ENCODE results near the gene PLA2G2C.
"Not testable (repeated sequence)": the region's sequence is repeated elsewhere in the genome, so short reads cannot be mapped to it uniquely, and the experiment has no call there.

PLA2G2C gene

DNA sequence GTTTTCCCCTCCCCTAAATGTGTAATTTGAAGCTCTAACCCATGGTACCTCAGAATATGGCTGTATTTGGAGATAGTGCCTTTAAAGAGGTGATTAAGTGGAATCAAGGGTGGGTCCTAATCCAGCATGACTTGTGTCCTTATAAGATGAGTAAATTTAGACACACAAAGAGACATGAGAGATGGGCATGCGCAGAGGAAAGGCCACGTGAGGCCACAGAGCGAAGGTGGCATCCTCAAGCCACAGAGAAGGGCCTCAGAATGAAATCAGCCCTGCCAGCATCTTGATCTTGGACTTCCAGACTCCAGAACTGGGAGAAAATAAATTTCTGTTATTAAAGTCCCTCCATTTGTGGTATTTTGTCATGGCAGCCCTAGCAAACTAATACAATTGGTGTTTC lies 50.1 kb downstream of the PLA2G2C start:
- H3K36me3 ChIP-seq (replicated peaks; ENCODE audit: low read depth, low read length) = no peaks in the 10 kb centered on the region
- no peak overlapping the region for H3K4me2 ChIP-seq (ENCODE audit: low read length)
- no peak overlapping the region for H3K27ac ChIP-seq (ENCODE audit: low read length)
- TF ChIP-seq, protein P1, sequence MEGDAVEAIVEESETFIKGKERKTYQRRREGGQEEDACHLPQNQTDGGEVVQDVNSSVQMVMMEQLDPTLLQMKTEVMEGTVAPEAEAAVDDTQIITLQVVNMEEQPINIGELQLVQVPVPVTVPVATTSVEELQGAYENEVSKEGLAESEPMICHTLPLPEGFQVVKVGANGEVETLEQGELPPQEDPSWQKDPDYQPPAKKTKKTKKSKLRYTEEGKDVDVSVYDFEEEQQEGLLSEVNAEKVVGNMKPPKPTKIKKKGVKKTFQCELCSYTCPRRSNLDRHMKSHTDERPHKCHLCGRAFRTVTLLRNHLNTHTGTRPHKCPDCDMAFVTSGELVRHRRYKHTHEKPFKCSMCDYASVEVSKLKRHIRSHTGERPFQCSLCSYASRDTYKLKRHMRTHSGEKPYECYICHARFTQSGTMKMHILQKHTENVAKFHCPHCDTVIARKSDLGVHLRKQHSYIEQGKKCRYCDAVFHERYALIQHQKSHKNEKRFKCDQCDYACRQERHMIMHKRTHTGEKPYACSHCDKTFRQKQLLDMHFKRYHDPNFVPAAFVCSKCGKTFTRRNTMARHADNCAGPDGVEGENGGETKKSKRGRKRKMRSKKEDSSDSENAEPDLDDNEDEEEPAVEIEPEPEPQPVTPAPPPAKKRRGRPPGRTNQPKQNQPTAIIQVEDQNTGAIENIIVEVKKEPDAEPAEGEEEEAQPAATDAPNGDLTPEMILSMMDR (IDR thresholded peaks at IDR 0.05; ENCODE audit: low read depth, low read length) = no peak
- no peak for TF ChIP-seq EZH2phosphoT487 (IDR thresholded peaks at IDR 0.05; ENCODE audit: low read depth)
- H3K79me2 ChIP-seq (ENCODE audit: low read length) = no peaks in the 10 kb centered on the region
- no peaks in the 10 kb centered on the region for H3K4me1 ChIP-seq (ENCODE audit: low read length)
- no peaks in the 10 kb centered on the region for H3K9me3 ChIP-seq (ENCODE audit: insufficient read depth, low read length)
- no peaks in the 10 kb centered on the region for H4K20me1 ChIP-seq (ENCODE audit: insufficient read depth, low read length)
- no peaks in the 10 kb centered on the region for H3K27me3 ChIP-seq (ENCODE audit: low read depth, low read length)
- no peak overlapping the region for H3K9ac ChIP-seq (ENCODE audit: low read length)
- no peak overlapping the region for H3K4me3 ChIP-seq (ENCODE audit: low read length)
- H2AFZ ChIP-seq (ENCODE audit: low read depth, low read length) = no peak overlapping the region

DNA sequence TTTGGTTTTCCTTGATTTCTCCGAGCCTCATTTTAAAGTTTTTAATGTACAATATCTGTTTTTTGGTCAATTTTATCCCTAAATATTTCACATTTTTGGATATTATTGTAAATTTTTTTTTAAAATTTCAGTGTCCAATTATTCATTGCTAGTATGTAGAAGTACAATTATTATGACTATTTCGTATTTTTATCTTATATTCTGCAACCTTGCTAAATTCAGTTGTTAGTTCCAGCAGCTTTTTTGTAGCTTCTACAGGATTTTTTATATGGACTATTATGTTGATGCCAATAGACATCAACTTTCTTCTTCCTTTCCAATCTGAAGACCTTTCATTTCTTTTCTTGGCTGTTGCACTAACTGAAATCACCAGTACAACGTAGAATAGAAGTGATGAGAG lies 51.3 kb downstream of the PLA2G2C start:
- Histone ChIP-seq H3K27me3 (ENCODE audit: low read depth, low read length) (no peaks in the 10 kb centered on the region), H3K9ac (ENCODE audit: low read length) (no peak overlapping the region), H3K4me2 (ENCODE audit: low read length) (no peak overlapping the region), H4K20me1 (ENCODE audit: insufficient read depth, low read length) (no peaks in the 10 kb centered on the region), H2AFZ (ENCODE audit: low read depth, low read length) (no peak overlapping the region), H3K4me3 (ENCODE audit: low read length) (no peak overlapping the region), H3K79me2 (ENCODE audit: low read length) (no peaks in the 10 kb centered on the region), H3K4me1 (ENCODE audit: low read length) (no peaks in the 10 kb centered on the region), H3K36me3 (replicated peaks; ENCODE audit: low read depth, low read length) (no peaks in the 10 kb centered on the region), H3K9me3 (ENCODE audit: insufficient read depth, low read length) (no peaks in the 10 kb centered on the region), H3K27ac (ENCODE audit: low read length) (no peak overlapping the region)
- no peak for TF ChIP-seq EZH2phosphoT487 (IDR thresholded peaks at IDR 0.05; ENCODE audit: low read depth)
- TF ChIP-seq, protein P1 (IDR thresholded peaks at IDR 0.05; ENCODE audit: low read depth, low read length) = no peak

DNA sequence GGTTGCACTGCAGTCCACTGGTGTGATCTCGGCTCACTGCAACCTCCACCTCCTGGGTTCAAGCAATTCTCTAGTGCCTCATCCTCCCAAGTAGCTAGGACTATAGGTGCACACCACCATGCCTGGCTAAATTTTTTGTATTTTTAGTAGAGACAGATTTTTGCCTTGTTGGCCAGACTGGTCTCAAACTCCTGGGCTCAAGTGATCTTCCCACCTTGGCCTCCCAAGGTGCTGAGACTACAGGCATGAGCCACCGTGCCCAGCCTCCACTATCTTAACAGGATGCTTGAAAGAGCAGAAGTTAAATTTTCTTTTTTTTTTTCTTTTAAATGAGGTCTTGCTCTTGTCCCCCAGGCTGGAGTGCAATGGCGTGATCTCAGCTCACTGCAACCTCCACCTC lies 55.8 kb downstream of the PLA2G2C start:
- not testable (repeated sequence) for H3K4me2 ChIP-seq (ENCODE audit: low read length); H3K27ac ChIP-seq (ENCODE audit: low read length); H3K4me3 ChIP-seq (ENCODE audit: low read length); H3K9ac ChIP-seq (ENCODE audit: low read length); H2AFZ ChIP-seq (ENCODE audit: low read depth, low read length); H4K20me1 ChIP-seq (ENCODE audit: insufficient read depth, low read length); H3K9me3 ChIP-seq (ENCODE audit: insufficient read depth, low read length); H3K27me3 ChIP-seq (ENCODE audit: low read depth, low read length); H3K36me3 ChIP-seq (replicated peaks; ENCODE audit: low read depth, low read length); H3K79me2 ChIP-seq (ENCODE audit: low read length)
- peaks cover 22% of the 10 kb centered on the region for H3K4me1 ChIP-seq (ENCODE audit: low read length)

DNA sequence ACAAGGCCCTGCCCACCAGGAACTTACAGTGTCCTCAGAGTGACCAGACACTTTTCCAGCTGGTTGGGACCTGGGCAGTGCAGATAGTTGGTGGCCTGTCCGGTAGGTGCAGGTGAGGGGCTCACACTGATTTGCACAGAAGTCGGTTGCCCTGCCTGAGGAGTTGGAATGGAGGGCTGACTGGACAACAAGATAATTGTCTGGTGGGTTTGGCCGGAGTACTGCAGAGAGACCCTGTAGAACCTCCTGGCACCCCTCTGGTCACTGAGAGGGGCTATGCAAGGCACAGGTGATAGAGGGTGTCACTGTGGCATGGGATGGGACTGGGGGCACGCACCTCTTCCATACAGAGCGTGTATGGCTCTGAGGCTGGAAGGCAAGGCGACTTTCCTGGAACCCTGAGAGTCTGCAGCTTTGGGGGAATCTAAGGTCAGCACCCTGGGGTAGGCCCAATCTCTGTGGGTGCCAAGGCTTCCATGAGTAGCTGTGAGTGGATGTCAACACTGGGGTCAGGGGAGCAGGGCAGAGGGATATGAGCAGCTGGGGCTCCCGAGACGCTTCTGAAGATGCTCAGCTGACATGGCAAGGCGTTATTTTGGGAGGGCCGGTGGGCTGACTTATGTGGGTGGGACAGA lies 59.4 kb downstream of the PLA2G2C start:
- no peaks in the 10 kb centered on the region for H3K36me3 ChIP-seq (replicated peaks; ENCODE audit: low read depth, low read length)
- H3K4me3 ChIP-seq (ENCODE audit: low read length) = peak overlapping the region; percentile 36; the same call in 1 of the 2 replicates
- H3K4me1 ChIP-seq (ENCODE audit: low read length) = peaks cover 51% of the 10 kb centered on the region
- H3K4me2 ChIP-seq (ENCODE audit: low read length) = peak overlapping the region; percentile 87
- H4K20me1 ChIP-seq (ENCODE audit: insufficient read depth, low read length) = no peaks in the 10 kb centered on the region
- H2AFZ ChIP-seq (ENCODE audit: low read depth, low read length) = no peak overlapping the region
- H3K27ac ChIP-seq (ENCODE audit: low read length) = peak overlapping the region; percentile 98
- no peak for TF ChIP-seq EZH2phosphoT487 (IDR thresholded peaks at IDR 0.05; ENCODE audit: low read depth)
- TF ChIP-seq, protein P1 (IDR thresholded peaks at IDR 0.05; ENCODE audit: low read depth, low read length) = no peak
- no peaks in the 10 kb centered on the region for H3K79me2 ChIP-seq (ENCODE audit: low read length)
- H3K9ac ChIP-seq (ENCODE audit: low read length) = peak overlapping the region; percentile 70; the same call in 1 of the 2 replicates
- H3K9me3 ChIP-seq (ENCODE audit: insufficient read depth, low read length) = no peaks in the 10 kb centered on the region
- no peaks in the 10 kb centered on the region for H3K27me3 ChIP-seq (ENCODE audit: low read depth, low read length)
